ENCODE data around the gene FRAT2. TPM values are rescaled to one million over a fixed set of nuclear protein-coding genes. Genes with fewer than 3 reads are reported as not detected.

The FRAT2 gene
- total RNA-seq (2022; extraction: Qiagen RNA extraction; ENCODE audit: low read depth), result 5.2 to 8.8 TPM (median 8.4 TPM) in 5 replicates

GRCh38 chr10:97334370-97335175 is at the start of gene FRAT2:
FRAT2 (minus strand) TSS chr10:97334729; CDS start chr10:97334572, 157 bp downstream.

GRCh38 chr10:97318772-97319651 is 15.5 kb downstream of the FRAT2 start, which contains the start of gene FRAT1:
FRAT1 (plus strand) TSS chr10:97319271; CDS start chr10:97319454, 183 bp downstream.

GRCh38 chr10:97292097-97292861 is 42.2 kb downstream of the FRAT2 start, which contains the start of gene ARHGAP19:
ARHGAP19 (minus strand) TSS chr10:97292637; CDS start chr10:97292627, 10 bp downstream.

Other genes with a start within 250 kb of the FRAT2 start
- gene SLIT1, start 148.8 kb downstream of the FRAT2 start, total RNA-seq (2022; extraction: Qiagen RNA extraction; ENCODE audit: low read depth), result 0.05 to 0.17 TPM (median 0.07 TPM) in 5 replicates
- gene ARHGAP19, start 42.1 kb downstream of the FRAT2 start, total RNA-seq (2022; extraction: Qiagen RNA extraction; ENCODE audit: low read depth), result 4.4 to 6.2 TPM (median 5.1 TPM) in 5 replicates
- 0.93 to 2.1 TPM (median 1.9 TPM) in 5 replicates for gene FRAT1, start 15.5 kb downstream of the FRAT2 start, total RNA-seq (2022; extraction: Qiagen RNA extraction; ENCODE audit: low read depth)
- gene RRP12, start 66.6 kb upstream of the FRAT2 start, total RNA-seq (2022; extraction: Qiagen RNA extraction; ENCODE audit: low read depth), result 54.6 to 69.6 TPM (median 63.0 TPM) in 5 replicates
- 576 to 660 TPM (median 632 TPM) in 5 replicates for gene PGAM1, start 91.5 kb upstream of the FRAT2 start, total RNA-seq (2022; extraction: Qiagen RNA extraction; ENCODE audit: low read depth)
- gene EXOSC1, start 111.3 kb upstream of the FRAT2 start, total RNA-seq (2022; extraction: Qiagen RNA extraction; ENCODE audit: low read depth), result 49.4 to 60.0 TPM (median 57.8 TPM) in 5 replicates
- 40.5 to 54.5 TPM (median 52.8 TPM) in 5 replicates for gene ZDHHC16, start 111.4 kb upstream of the FRAT2 start, total RNA-seq (2022; extraction: Qiagen RNA extraction; ENCODE audit: low read depth)
- 43.9 to 50.0 TPM (median 45.7 TPM) in 5 replicates for gene MMS19, start 163.7 kb upstream of the FRAT2 start, total RNA-seq (2022; extraction: Qiagen RNA extraction; ENCODE audit: low read depth)
- 12.0 to 19.6 TPM (median 19.1 TPM) in 5 replicates for gene UBTD1, start 164.2 kb upstream of the FRAT2 start, total RNA-seq (2022; extraction: Qiagen RNA extraction; ENCODE audit: low read depth)
- 2.5 to 4.8 TPM (median 4.0 TPM) in 5 replicates for gene ANKRD2, start 238.1 kb upstream of the FRAT2 start, total RNA-seq (2022; extraction: Qiagen RNA extraction; ENCODE audit: low read depth)
- 0.81 to 2.0 TPM (median 1.3 TPM) in 5 replicates for gene HOGA1, start 249.7 kb upstream of the FRAT2 start, total RNA-seq (2022; extraction: Qiagen RNA extraction; ENCODE audit: low read depth)